SK-N-SH treated with all-trans-retinoic acid at 6 μM for 48 hours (cell line): ENCODE data around the gene MTMR3.

Source experiments
- CSDC2 ChIP-seq: fragments of 250-450 bp; sonication (Bioruptor Pico); IDR thresholded peaks from 2 replicates; pipeline ENCODE4 v1.5.0; 2020; ENCODE audit warnings: mild to moderate bottlenecking, moderate library complexity
- ZFP3 ChIP-seq: fragments of 250-450 bp; sonication (Bioruptor Pico); IDR thresholded peaks from 2 replicates; pipeline ENCODE4 v1.5.0; 2020; ENCODE audit warnings: mild to moderate bottlenecking, moderate library complexity

DNA sequence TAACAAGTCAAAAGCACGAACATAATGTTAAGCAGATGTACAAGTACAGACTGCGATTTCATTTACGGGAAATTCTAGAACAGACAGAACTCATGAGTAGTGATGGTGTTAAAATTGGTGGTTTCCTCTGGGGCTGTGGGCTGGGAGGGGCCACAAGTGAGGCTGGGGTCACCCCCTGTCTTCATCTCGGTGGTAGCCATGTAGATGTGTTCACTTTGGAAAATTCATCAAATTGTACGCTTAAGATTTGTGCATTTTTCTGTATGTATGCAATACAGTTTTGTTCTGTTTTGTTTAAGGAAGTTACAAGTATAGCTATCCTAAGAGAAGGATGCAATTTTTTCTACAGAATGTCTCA lies 44.4 kb upstream of the MTMR3 start:
- TF ChIP-seq CSDC2 (CRISPR knock-in tag) (no peak), ZFP3 (no peak)
